ENCODE results near the gene TFAP2B.

Gene TFAP2B

DNA sequence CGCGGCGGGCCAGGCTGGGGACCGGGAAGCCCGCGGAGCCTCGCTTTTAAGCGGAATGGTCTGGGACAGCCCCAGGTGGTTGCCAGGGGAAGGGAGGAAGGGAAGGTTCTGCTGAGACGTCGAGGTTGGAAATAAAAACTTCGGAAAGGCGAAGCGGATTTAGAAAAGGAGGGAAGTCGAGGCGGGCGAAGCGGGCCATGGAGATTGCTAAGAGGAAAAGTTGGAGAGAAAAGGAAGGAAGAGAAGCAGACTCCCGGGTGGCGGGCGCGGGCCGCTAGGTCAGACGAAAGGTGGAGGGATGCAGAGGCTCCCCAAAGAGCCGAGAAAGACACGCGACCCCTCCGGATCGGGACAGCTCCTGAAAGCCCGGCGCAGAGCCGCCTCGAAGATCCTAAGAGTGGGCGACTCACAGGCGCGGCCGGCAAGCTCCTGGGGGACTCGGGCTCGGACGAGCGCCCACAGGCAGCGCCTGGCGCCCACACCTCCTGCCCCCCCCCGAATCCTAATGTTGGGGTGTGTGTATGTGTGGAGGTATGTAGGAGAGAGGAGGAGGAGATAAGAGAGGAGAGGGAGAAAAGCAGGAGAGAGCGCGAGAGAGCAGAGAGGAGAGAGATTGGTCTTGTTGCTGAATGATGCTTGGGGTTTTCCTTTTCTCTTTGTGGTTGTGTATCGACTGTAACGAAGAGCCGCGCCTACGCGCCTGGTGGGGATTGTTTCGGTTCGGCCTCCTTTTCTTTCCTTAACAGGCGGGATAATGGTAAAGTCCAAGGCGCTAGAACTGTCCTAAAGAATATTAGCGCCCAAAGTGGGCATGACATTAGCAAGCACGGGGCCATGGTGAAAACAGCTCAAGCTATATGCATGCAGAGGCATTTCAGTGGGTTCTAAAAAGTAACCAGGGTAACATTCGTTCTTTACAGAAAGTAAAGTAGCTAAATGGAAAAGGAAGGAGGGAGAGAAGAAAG lies 1.5 kb downstream of the TFAP2B start:
- no peak overlapping the region for H3K4me2 ChIP-seq (ENCODE audit: low read length)
- H3K27me3 ChIP-seq (ENCODE audit: insufficient read depth, low read length) = no peaks in the 10 kb centered on the region; the same call in 1 of the 2 replicates
- no peaks in the 10 kb centered on the region for H3K79me2 ChIP-seq (ENCODE audit: insufficient read depth, low read length)
- H3K4me1 ChIP-seq (ENCODE audit: insufficient read depth, low read length, severe bottlenecking) = peaks cover 6% of the 10 kb centered on the region
- H4K20me1 ChIP-seq (ENCODE audit: insufficient read depth, low read length) = no peaks in the 10 kb centered on the region
- H3K9me2 ChIP-seq (ENCODE audit: low read depth, low read length) = no peaks in the 10 kb centered on the region
- H3K4me3 ChIP-seq (ENCODE audit: low read depth, low read length, poor library complexity, severe bottlenecking) = no peak overlapping the region
- H3K36me3 ChIP-seq (ENCODE audit: insufficient read depth, low read length) = no peaks in the 10 kb centered on the region
- H3K27ac ChIP-seq (ENCODE audit: low read depth, low read length, poor library complexity, severe bottlenecking) = no peak overlapping the region
- no peaks in the 10 kb centered on the region for H3F3A ChIP-seq (ENCODE audit: insufficient read depth, low read length)
- H3K9me3 ChIP-seq (ENCODE audit: low read length) = no peaks in the 10 kb centered on the region
- no peak overlapping the region for H2AFZ ChIP-seq (ENCODE audit: low read length)
- H3K9ac ChIP-seq (ENCODE audit: low read length) = no peak overlapping the region
- no peak for TF ChIP-seq EZH2 (IDR thresholded peaks at IDR 0.05; ENCODE audit: borderline replicate concordance, low read length)
- TF ChIP-seq, protein P1, sequence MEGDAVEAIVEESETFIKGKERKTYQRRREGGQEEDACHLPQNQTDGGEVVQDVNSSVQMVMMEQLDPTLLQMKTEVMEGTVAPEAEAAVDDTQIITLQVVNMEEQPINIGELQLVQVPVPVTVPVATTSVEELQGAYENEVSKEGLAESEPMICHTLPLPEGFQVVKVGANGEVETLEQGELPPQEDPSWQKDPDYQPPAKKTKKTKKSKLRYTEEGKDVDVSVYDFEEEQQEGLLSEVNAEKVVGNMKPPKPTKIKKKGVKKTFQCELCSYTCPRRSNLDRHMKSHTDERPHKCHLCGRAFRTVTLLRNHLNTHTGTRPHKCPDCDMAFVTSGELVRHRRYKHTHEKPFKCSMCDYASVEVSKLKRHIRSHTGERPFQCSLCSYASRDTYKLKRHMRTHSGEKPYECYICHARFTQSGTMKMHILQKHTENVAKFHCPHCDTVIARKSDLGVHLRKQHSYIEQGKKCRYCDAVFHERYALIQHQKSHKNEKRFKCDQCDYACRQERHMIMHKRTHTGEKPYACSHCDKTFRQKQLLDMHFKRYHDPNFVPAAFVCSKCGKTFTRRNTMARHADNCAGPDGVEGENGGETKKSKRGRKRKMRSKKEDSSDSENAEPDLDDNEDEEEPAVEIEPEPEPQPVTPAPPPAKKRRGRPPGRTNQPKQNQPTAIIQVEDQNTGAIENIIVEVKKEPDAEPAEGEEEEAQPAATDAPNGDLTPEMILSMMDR (IDR thresholded peaks at IDR 0.05; ENCODE audit: low read length) = no peak

DNA sequence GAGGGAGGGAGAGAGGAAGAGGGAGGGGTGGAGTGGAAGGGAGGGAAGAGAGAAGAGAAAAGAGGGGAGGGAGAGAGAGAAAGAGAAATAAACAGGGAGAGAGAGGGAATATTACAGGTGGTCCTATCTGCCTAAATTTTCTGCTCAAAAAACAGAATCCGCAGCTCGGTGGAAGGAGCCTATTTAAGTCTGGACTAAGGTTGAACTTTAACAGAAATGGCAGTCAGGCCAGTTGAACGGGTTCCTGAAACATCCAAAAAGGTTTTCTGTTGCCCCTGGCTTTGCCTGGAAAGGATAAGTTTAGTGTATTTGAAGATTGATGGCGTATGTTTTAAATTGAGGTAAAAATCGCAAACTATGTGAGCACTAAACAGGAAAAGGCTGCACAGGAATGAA lies 2.2 kb downstream of the TFAP2B start:
- no peak overlapping the region for H3K27ac ChIP-seq (ENCODE audit: low read depth, low read length, poor library complexity, severe bottlenecking)
- H3K4me2 ChIP-seq (ENCODE audit: low read length) = no peak overlapping the region
- H3K79me2 ChIP-seq (ENCODE audit: insufficient read depth, low read length) = no peaks in the 10 kb centered on the region
- TF ChIP-seq EZH2 (IDR thresholded peaks at IDR 0.05; ENCODE audit: borderline replicate concordance, low read length) = no peak
- TF ChIP-seq, protein P1 (IDR thresholded peaks at IDR 0.05; ENCODE audit: low read length) = no peak
- H3K36me3 ChIP-seq (ENCODE audit: insufficient read depth, low read length) = no peaks in the 10 kb centered on the region
- H3K4me1 ChIP-seq (ENCODE audit: insufficient read depth, low read length, severe bottlenecking) = peaks cover under 1% of the 10 kb centered on the region
- H3K4me3 ChIP-seq (ENCODE audit: low read depth, low read length, poor library complexity, severe bottlenecking) = no peak overlapping the region
- H2AFZ ChIP-seq (ENCODE audit: low read length) = no peak overlapping the region
- H3K9me2 ChIP-seq (ENCODE audit: low read depth, low read length) = no peaks in the 10 kb centered on the region
- H3F3A ChIP-seq (ENCODE audit: insufficient read depth, low read length) = no peaks in the 10 kb centered on the region
- H3K9me3 ChIP-seq (ENCODE audit: low read length) = no peaks in the 10 kb centered on the region
- no peak overlapping the region for H3K9ac ChIP-seq (ENCODE audit: low read length)
- no peaks in the 10 kb centered on the region; the same call in 1 of the 2 replicates for H3K27me3 ChIP-seq (ENCODE audit: insufficient read depth, low read length)
- H4K20me1 ChIP-seq (ENCODE audit: insufficient read depth, low read length) = no peaks in the 10 kb centered on the region

DNA sequence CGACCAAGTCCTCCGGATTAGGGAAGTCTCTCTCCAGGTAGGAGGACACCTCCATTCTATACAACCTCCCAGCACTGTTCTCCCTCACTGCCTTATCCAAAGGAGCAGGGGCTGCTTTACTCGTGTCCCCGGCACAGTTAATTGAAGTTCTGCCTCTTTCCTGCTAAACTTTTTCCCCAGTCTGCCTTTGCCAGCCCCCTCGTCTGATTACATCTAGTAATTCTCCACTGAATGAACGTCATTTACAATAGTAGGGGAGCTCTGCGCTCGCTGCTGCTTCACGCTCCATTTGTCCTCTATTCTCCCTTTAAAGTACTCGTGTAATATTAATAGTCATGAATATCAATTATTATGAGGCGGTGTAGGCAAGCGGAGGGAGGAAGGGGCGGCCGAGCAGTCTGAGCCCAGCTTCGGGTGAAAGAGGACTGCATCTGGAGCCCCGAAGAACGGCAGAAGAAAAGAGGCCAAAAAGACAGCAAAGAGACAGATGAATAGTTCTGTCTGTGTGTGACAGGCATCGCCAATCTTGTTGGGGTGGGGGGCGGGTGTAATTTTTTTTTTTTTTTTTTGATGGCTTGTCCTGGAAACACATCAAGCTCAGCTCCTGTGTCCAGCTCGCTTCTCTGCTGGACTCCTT lies 2.9 kb downstream of the TFAP2B start:
- no peak overlapping the region for H2AFZ ChIP-seq (ENCODE audit: low read length)

More for the DNA sequence above, 2.9 kb downstream of the TFAP2B start:
- Histone ChIP-seq H3K36me3 (ENCODE audit: insufficient read depth, low read length) (no peaks in the 10 kb centered on the region), H3K9me2 (ENCODE audit: low read depth, low read length) (no peaks in the 10 kb centered on the region), H3K27ac (ENCODE audit: low read depth, low read length, poor library complexity, severe bottlenecking) (no peak overlapping the region), H3K27me3 (ENCODE audit: insufficient read depth, low read length) (no peaks in the 10 kb centered on the region; the same call in 1 of the 2 replicates), H3K4me2 (ENCODE audit: low read length) (no peak overlapping the region), H4K20me1 (ENCODE audit: insufficient read depth, low read length) (no peaks in the 10 kb centered on the region), H3K9ac (ENCODE audit: low read length) (no peak overlapping the region), H3K4me3 (ENCODE audit: low read depth, low read length, poor library complexity, severe bottlenecking) (no peak overlapping the region), H3F3A (ENCODE audit: insufficient read depth, low read length) (no peaks in the 10 kb centered on the region), H3K79me2 (ENCODE audit: insufficient read depth, low read length) (no peaks in the 10 kb centered on the region), H3K9me3 (ENCODE audit: low read length) (no peaks in the 10 kb centered on the region), H3K4me1 (ENCODE audit: insufficient read depth, low read length, severe bottlenecking) (no peaks in the 10 kb centered on the region)
- TF ChIP-seq, protein P1 (IDR thresholded peaks at IDR 0.05; ENCODE audit: low read length) = no peak
- TF ChIP-seq EZH2 (IDR thresholded peaks at IDR 0.05; ENCODE audit: borderline replicate concordance, low read length) = no peak

All from OCI-LY1 (cell line).